Caco-2 (cell line): ENCODE results near the gene IGSF10. TPM values are rescaled to one million over a fixed set of nuclear protein-coding genes. Genes with fewer than 3 reads are reported as not detected.

ENCODE experiments used
- BruUV-seq: library from RNA; stranded (reverse); fragments of 400-500 nt; replicated peaks from 2 replicates; lab custom pipeline; 2021; lab: Mats Ljungman, UMichigan
- CTCF ChIA-PET: fragments of 300-600 bp; sonication (Branson Sonifier 250); formaldehyde crosslinking; loops from one replicate; lab custom pipeline; 2022; ENCODE audit warnings: antibody characterized with exemption; lab: Charles Lee
- POLR2A ChIA-PET: fragments of 300-600 bp; sonication (Branson Sonifier 250); formaldehyde crosslinking; loops from one replicate; lab custom pipeline; 2022; ENCODE audit warnings: antibody characterized with exemption; lab: Charles Lee
- DNase-seq, 2 experiments: peaks; one replicate each; pipeline versions ENCODE4 v3.0.0 to v3.0.0-alpha.2; 2020 to 2022
- H3K27me3 ChIP-seq: replicated peaks from 2 replicates; pipeline ENCODE4 v1.6.0; 2011; ENCODE audit warnings: low read length; ENCODE audit not compliant: control insufficient read depth, insufficient read depth
- H3K36me3 ChIP-seq: 2 replicates; pipeline ENCODE4 v1.5.1; 2011; ENCODE audit warnings: low read length; ENCODE audit not compliant: control insufficient read depth, insufficient read depth
- H3K4me1 ChIP-seq: fragments of 250-450 bp; sonication (Bioruptor Pico); 2 replicates; pipeline ENCODE4 v1.5.1; 2020; ENCODE audit warnings: mild to moderate bottlenecking
- H3K4me3 ChIP-seq: 2 replicates; pipeline ENCODE4 v1.5.1; 2011; ENCODE audit warnings: low read depth, mild to moderate bottlenecking, control low read depth, low read length
- H3K9me3 ChIP-seq: fragments of 250-450 bp; sonication (Bioruptor Pico); 2 replicates; pipeline ENCODE4 v1.5.1; 2020; ENCODE audit warnings: mild to moderate bottlenecking, moderate library complexity
- H3K27ac Mint-ChIP-seq: one replicate; pipeline ENCODE4 v1.8.0; 2022; ENCODE audit warnings: mixed read lengths; ENCODE audit not compliant: unreplicated experiment
- H3K27me3 Mint-ChIP-seq: one replicate; pipeline ENCODE4 v1.8.0; 2022; ENCODE audit warnings: mixed read lengths; ENCODE audit not compliant: insufficient read depth, unreplicated experiment
- H3K36me3 Mint-ChIP-seq: one replicate; pipeline ENCODE4 v1.8.0; 2022; ENCODE audit warnings: mild to moderate bottlenecking, mixed read lengths; ENCODE audit not compliant: insufficient read depth, unreplicated experiment
- H3K4me1 Mint-ChIP-seq: one replicate; pipeline ENCODE4 v1.8.0; 2022; ENCODE audit warnings: low read depth, mixed read lengths; ENCODE audit not compliant: unreplicated experiment
- H3K4me3 Mint-ChIP-seq: one replicate; pipeline ENCODE4 v1.8.0; 2022; ENCODE audit warnings: mild to moderate bottlenecking, moderate library complexity, mixed read lengths; ENCODE audit not compliant: unreplicated experiment
- H3K9me3 Mint-ChIP-seq: one replicate; pipeline ENCODE4 v1.8.0; 2022; ENCODE audit warnings: mixed read lengths; ENCODE audit not compliant: unreplicated experiment
- CTCF ChIP-seq, 2 experiments: fragments of 200-600 bp in 1 of 2; IDR thresholded peaks; 1 replicate in 1 of 2; 2 replicates in 1 of 2; pipeline versions ENCODE4 v1.5.1 to v1.8.0; 2011 to 2022; ENCODE audit warnings: antibody characterized with exemption in 1 of 2, control low read depth in 1 of 2, inconsistent platforms in 1 of 2, low read depth in 1 of 2, low read length in 1 of 2, mild to moderate bottlenecking in 1 of 2, moderate library complexity in 1 of 2; ENCODE audit not compliant: insufficient read depth in 1 of 2, severe bottlenecking in 1 of 2, unreplicated experiment in 1 of 2
- intact Hi-C: fragments of 100-400 bp; cut with micrococcal nuclease; formaldehyde crosslinking; loops from one replicate; pipeline ENCODE4 v1.10.0; 2022; ENCODE audit not compliant: unreplicated experiment
- total RNA-seq: library from RNA; stranded (reverse); gene quantifications from 2 replicates; pipeline ENCODE4 v1.2.3, GENCODE V29; 2022

Gene IGSF10
- total RNA-seq, 1 experiment from 2014 or later = 2.6 TPM

- Mint-ChIP-seq H3K36me3 (no peaks in the 10 kb centered on the region), H3K4me3 (no peak overlapping the region), H3K27ac (no peak overlapping the region), H3K4me1 (no peaks in the 10 kb centered on the region), H3K9me3 (no peaks in the 10 kb centered on the region), H3K27me3 (no peaks in the 10 kb centered on the region)
- ChIA-PET POLR2A (no interaction called here), CTCF (no interaction called here)
- Histone ChIP-seq H3K27me3 (no peaks in the 10 kb centered on the region), H3K4me3 (no peak overlapping the region), H3K36me3 (no peaks in the 10 kb centered on the region), H3K4me1 (0 out of 2 replicates have a peak, but pooled peaks cover 5% of the 10 kb centered on the region), H3K9me3 (peaks cover 3% of the 10 kb centered on the region; the same call in 1 of the 2 replicates)
- no peak for DNase-seq
- intact Hi-C loops = no loop called here
- no TSS peak for BruUV-seq
- TF ChIP-seq CTCF (IDR thresholded peaks at IDR 0.05; ENCODE audit: insufficient read depth in 1 of 2, low read depth in 1 of 2, low read length in 1 of 2, severe bottlenecking in 1 of 2, unreplicated experiment in 1 of 2) = no peak
Observed at GRCh38 chr3:151479452-151479851, 18.6 kb upstream of the IGSF10 start.

- Mint-ChIP-seq H3K27ac (no peak overlapping the region), H3K36me3 (no peaks in the 10 kb centered on the region), H3K4me1 (no peaks in the 10 kb centered on the region), H3K27me3 (no peaks in the 10 kb centered on the region), H3K4me3 (no peak overlapping the region), H3K9me3 (no peaks in the 10 kb centered on the region)
- Histone ChIP-seq H3K4me1 (0 out of 2 replicates have a peak, but pooled peaks cover 5% of the 10 kb centered on the region), H3K4me3 (no peak overlapping the region), H3K27me3 (no peaks in the 10 kb centered on the region), H3K9me3 (peaks cover 3% of the 10 kb centered on the region; the same call in 1 of the 2 replicates), H3K36me3 (no peaks in the 10 kb centered on the region)
- CTCF ChIA-PET = no interaction called here
- TF ChIP-seq CTCF (IDR thresholded peaks at IDR 0.05; ENCODE audit: insufficient read depth in 1 of 2, low read depth in 1 of 2, low read length in 1 of 2, severe bottlenecking in 1 of 2, unreplicated experiment in 1 of 2) = no peak
- intact Hi-C loops = no loop called here
- POLR2A ChIA-PET = no interaction called here
- DNase-seq = no peak
- BruUV-seq = no TSS peak
Observed at GRCh38 chr3:151478335-151478697, 17.5 kb upstream of the IGSF10 start.

- Histone ChIP-seq H3K27me3 (no peaks in the 10 kb centered on the region), H3K36me3 (no peaks in the 10 kb centered on the region), H3K9me3 (peaks cover 3% of the 10 kb centered on the region; the same call in 1 of the 2 replicates), H3K4me1 (0 out of 2 replicates have a peak, but pooled peaks cover 5% of the 10 kb centered on the region), H3K4me3 (no peak overlapping the region)
- ChIA-PET POLR2A (no interaction called here), CTCF (no interaction called here)
- Mint-ChIP-seq H3K4me1 (no peaks in the 10 kb centered on the region), H3K4me3 (no peak overlapping the region), H3K27ac (no peak overlapping the region), H3K9me3 (no peaks in the 10 kb centered on the region), H3K36me3 (no peaks in the 10 kb centered on the region), H3K27me3 (no peaks in the 10 kb centered on the region)
- DNase-seq = no peak
- BruUV-seq = no TSS peak
- intact Hi-C loops = no loop called here
- TF ChIP-seq CTCF (IDR thresholded peaks at IDR 0.05; ENCODE audit: insufficient read depth in 1 of 2, low read depth in 1 of 2, low read length in 1 of 2, severe bottlenecking in 1 of 2, unreplicated experiment in 1 of 2) = no peak
Observed at GRCh38 chr3:151477591-151478334, 16.9 kb upstream of the IGSF10 start.
